BLaER1 (cell line): Measurements from ENCODE around the gene DNAI4.
A peak's percentile ranks its signal among the peaks of the same experiment; 100 is the strongest.
"Not testable (repeated sequence)": the region's sequence is repeated elsewhere in the genome, so short reads cannot be mapped to it uniquely, and the experiment has no call there.

ENCODE experiments used
- H3K27ac ChIP-seq: shearing (Covaris generic); formaldehyde crosslinking; 2 replicates; pipeline ENCODE4 v1.8.1; 2022
- H3K27me3 ChIP-seq: shearing (Covaris generic); formaldehyde crosslinking; 2 replicates; pipeline ENCODE4 v1.8.1; 2022
- H3K36me3 ChIP-seq: shearing (Covaris generic); formaldehyde crosslinking; 2 replicates; pipeline ENCODE4 v1.8.1; 2022
- H3K4me1 ChIP-seq: shearing (Covaris generic); formaldehyde crosslinking; 2 replicates; pipeline ENCODE4 v1.8.1; 2022
- H3K4me2 ChIP-seq: shearing (Covaris generic); formaldehyde crosslinking; 2 replicates; pipeline ENCODE4 v1.8.1; 2022
- H3K4me3 ChIP-seq: shearing (Covaris generic); formaldehyde crosslinking; 2 replicates; pipeline ENCODE4 v1.8.1; 2022
- H3K9ac ChIP-seq: shearing (Covaris generic); formaldehyde crosslinking; 2 replicates; pipeline ENCODE4 v1.8.1; 2022
- H3K9me3 ChIP-seq: shearing (Covaris generic); formaldehyde crosslinking; 2 replicates; pipeline ENCODE4 v1.8.1; 2022
- H4K20me1 ChIP-seq: shearing (Covaris generic); formaldehyde crosslinking; 2 replicates; pipeline ENCODE4 v1.8.1; 2022
- Cebpa-rat ChIP-seq: shearing (Covaris generic); IDR thresholded peaks from 2 replicates; pipeline ENCODE4 v1.8.1; 2022

Gene DNAI4

GRCh38 chr1:66924756-66925557 is at the start of gene DNAI4, which contains the start of gene MIER1:
Gene DNAI4 (minus strand): TSS chr1:66924856. CDS start chr1:66924831, 25 bp downstream.
Gene MIER1 (plus strand): TSS chr1:66924990. CDS start chr1:66925029, 39 bp downstream.
- no peak for TF ChIP-seq Cebpa-rat
- Histone ChIP-seq H3K9me3 (peaks cover 7% of the 10 kb centered on the region), H3K4me1 (peaks cover 53% of the 10 kb centered on the region), H3K36me3 (peaks cover 6% of the 10 kb centered on the region), H4K20me1 (peaks cover 22% of the 10 kb centered on the region), H3K4me2 (peak within 1 kb of the TSS; percentile 93), H3K27ac (peak within 1 kb of the TSS; percentile 92), H3K9ac (peak within 1 kb of the TSS; percentile 85), H3K4me3 (peak within 1 kb of the TSS; percentile 85), H3K27me3 (no peaks in the 10 kb centered on the region)

- Histone ChIP-seq H3K9ac (no peak overlapping the region), H3K4me2 (no peak overlapping the region), H3K27ac (no peak overlapping the region), H3K4me1 (no peaks in the 10 kb centered on the region), H3K27me3 (no peaks in the 10 kb centered on the region), H3K9me3 (peaks cover 18% of the 10 kb centered on the region), H3K4me3 (no peak overlapping the region), H3K36me3 (peaks cover 72% of the 10 kb centered on the region), H4K20me1 (no peaks in the 10 kb centered on the region)
- no peak for TF ChIP-seq Cebpa-rat
Observed at GRCh38 chr1:66968574-66968973, 43.9 kb upstream of the DNAI4 start.

- not testable (repeated sequence) for H3K4me1 ChIP-seq, H4K20me1 ChIP-seq, H3K27me3 ChIP-seq, H3K4me3 ChIP-seq, H3K4me2 ChIP-seq, H3K27ac ChIP-seq, H3K9ac ChIP-seq
- peaks cover 80% of the 10 kb centered on the region for H3K36me3 ChIP-seq
- H3K9me3 ChIP-seq = peaks cover 18% of the 10 kb centered on the region
Observed at GRCh38 chr1:66966188-66966873, 41.7 kb upstream of the DNAI4 start.

- Histone ChIP-seq H3K4me1 (peaks cover 13% of the 10 kb centered on the region), H3K9ac (no peak overlapping the region), H3K27ac (no peak overlapping the region), H3K27me3 (no peaks in the 10 kb centered on the region), H3K4me2 (no peak overlapping the region), H3K4me3 (no peak overlapping the region), H3K36me3 (peaks cover 75% of the 10 kb centered on the region), H4K20me1 (peaks cover 32% of the 10 kb centered on the region), H3K9me3 (no peaks in the 10 kb centered on the region)
- TF ChIP-seq Cebpa-rat = no peak
Observed at GRCh38 chr1:66957938-66958337, 33.3 kb upstream of the DNAI4 start.

GRCh38 chr1:66954208-66954607 is 29.6 kb upstream of the DNAI4 start:
- H3K36me3 ChIP-seq = peaks cover 86% of the 10 kb centered on the region

GRCh38 chr1:66951513-66951912 is 26.9 kb upstream of the DNAI4 start:
- Histone ChIP-seq H3K4me1 (0 out of 2 replicates have a peak, but pooled peaks cover 5% of the 10 kb centered on the region), H3K4me3 (no peak overlapping the region), H3K4me2 (no peak overlapping the region), H3K27me3 (no peaks in the 10 kb centered on the region), H4K20me1 (peaks cover 52% of the 10 kb centered on the region), H3K27ac (no peak overlapping the region), H3K36me3 (peaks cover 90% of the 10 kb centered on the region), H3K9me3 (no peaks in the 10 kb centered on the region), H3K9ac (no peak overlapping the region)
- no peak for TF ChIP-seq Cebpa-rat

More at GRCh38 chr1:66954208-66954607, 29.6 kb upstream of the DNAI4 start:
- Histone ChIP-seq H3K4me1 (no peaks in the 10 kb centered on the region), H3K9me3 (no peaks in the 10 kb centered on the region), H3K4me3 (no peak overlapping the region), H3K27ac (no peak overlapping the region), H3K27me3 (no peaks in the 10 kb centered on the region), H3K4me2 (no peak overlapping the region), H3K9ac (no peak overlapping the region), H4K20me1 (peaks cover 53% of the 10 kb centered on the region)
- TF ChIP-seq Cebpa-rat = no peak

GRCh38 chr1:66947267-66947666 is 22.6 kb upstream of the DNAI4 start:
- no peak overlapping the region for H3K4me3 ChIP-seq
- no peaks in the 10 kb centered on the region for H3K9me3 ChIP-seq
- H3K27ac ChIP-seq = no peak overlapping the region
- peaks cover 71% of the 10 kb centered on the region for H3K36me3 ChIP-seq
- no peak for TF ChIP-seq Cebpa-rat
- H3K9ac ChIP-seq = no peak overlapping the region
- H3K27me3 ChIP-seq = no peaks in the 10 kb centered on the region
- no peak overlapping the region for H3K4me2 ChIP-seq
- H4K20me1 ChIP-seq = peaks cover 48% of the 10 kb centered on the region
- 0 out of 2 replicates have a peak, but pooled peaks cover 5% of the 10 kb centered on the region for H3K4me1 ChIP-seq

GRCh38 chr1:66945316-66945715 is 20.7 kb upstream of the DNAI4 start:
- Histone ChIP-seq H3K27ac (no peak overlapping the region), H3K9me3 (no peaks in the 10 kb centered on the region), H3K4me3 (no peak overlapping the region), H3K9ac (no peak overlapping the region), H3K36me3 (peaks cover 65% of the 10 kb centered on the region), H4K20me1 (peaks cover 53% of the 10 kb centered on the region), H3K4me1 (0 out of 2 replicates have a peak, but pooled peaks cover 5% of the 10 kb centered on the region), H3K4me2 (no peak overlapping the region), H3K27me3 (no peaks in the 10 kb centered on the region)
- no peak for TF ChIP-seq Cebpa-rat

- Histone ChIP-seq H3K9me3 (no peaks in the 10 kb centered on the region), H3K4me2 (no peak overlapping the region), H3K4me3 (no peak overlapping the region), H3K36me3 (peaks cover 61% of the 10 kb centered on the region), H3K9ac (no peak overlapping the region), H3K27me3 (no peaks in the 10 kb centered on the region), H4K20me1 (peaks cover 60% of the 10 kb centered on the region), H3K4me1 (0 out of 2 replicates have a peak, but pooled peaks cover 5% of the 10 kb centered on the region), H3K27ac (no peak overlapping the region)
- TF ChIP-seq Cebpa-rat = no peak
Observed at GRCh38 chr1:66944330-66945274, 19.9 kb upstream of the DNAI4 start.
